Lower lobe of right lung (tissue), 2 donors: ENCODE results near the gene RNU7-1. TPM values are rescaled to one million over a fixed set of nuclear protein-coding genes. Genes with fewer than 3 reads are reported as not detected.

Experiments used
- ATAC-seq, 2 donors: fragments of 200-7000 bp; cut with Tn5 transposase; one replicate each; pipeline ENCODE4 v1.9.1; 2020 to 2022; ENCODE audit warnings: mild to moderate bottlenecking in 2 of 2, moderate library complexity in 2 of 2
- DNase-seq: peaks from one replicate; pipeline ENCODE4 v3.0.0-alpha.2; 2020
- H3K27ac ChIP-seq: fragments of 200-600 bp; one replicate; pipeline ENCODE4 v1.8.0; 2022
- H3K27me3 ChIP-seq: fragments of 200-600 bp; one replicate; pipeline ENCODE4 v1.8.0; 2022; ENCODE audit warnings: low read depth
- H3K36me3 ChIP-seq: fragments of 200-600 bp; one replicate; pipeline ENCODE4 v1.8.0; 2022; ENCODE audit warnings: mild to moderate bottlenecking
- H3K4me1 ChIP-seq: fragments of 200-600 bp; one replicate; pipeline ENCODE4 v1.8.0; 2022
- H3K4me3 ChIP-seq: fragments of 200-600 bp; one replicate; pipeline ENCODE4 v1.8.0; 2022; ENCODE audit warnings: mild to moderate bottlenecking
- H3K9me3 ChIP-seq: fragments of 200-600 bp; one replicate; pipeline ENCODE4 v1.8.0; 2022
- intact Hi-C: fragments of 100-400 bp; cut with DNase I; formaldehyde crosslinking; loops from one replicate; pipeline ENCODE4 v1.11.0; 2022
- total RNA-seq: library from RNA; stranded (reverse); fragmentation: NEBNext Ultra II Directional; extraction: Animal tissue kit (Norgen Biotek cat#: 25700); gene quantifications from one replicate; pipeline ENCODE4 v1.2.1, GENCODE V29; 2021
- TF ChIP-seq, protein P1 (sequence below): fragments of 200-600 bp; IDR thresholded peaks from one replicate; pipeline ENCODE4 v1.8.0; 2022; ENCODE audit warnings: antibody characterized with exemption, mild to moderate bottlenecking
- donor health status: DM: no; HTN: yes; CAD: no; lungs with severe emphysema.

RNU7-1 gene
- total RNA-seq, 1 donor from 2014 or later, result not detected

- ATAC-seq (peak in 1 of 2 donors; percentile 2), DNase-seq (no peak)
- Histone ChIP-seq H3K27ac (peak overlapping the region; percentile 92), H3K36me3 (peaks cover 62% of the 10 kb centered on the region), H3K4me3 (peak overlapping the region; percentile 69), H3K4me1 (peaks cover 62% of the 10 kb centered on the region), H3K27me3 (no peaks in the 10 kb centered on the region), H3K9me3 (no peaks in the 10 kb centered on the region)
- intact Hi-C loops, result no loop called here
- TF ChIP-seq, protein P1, sequence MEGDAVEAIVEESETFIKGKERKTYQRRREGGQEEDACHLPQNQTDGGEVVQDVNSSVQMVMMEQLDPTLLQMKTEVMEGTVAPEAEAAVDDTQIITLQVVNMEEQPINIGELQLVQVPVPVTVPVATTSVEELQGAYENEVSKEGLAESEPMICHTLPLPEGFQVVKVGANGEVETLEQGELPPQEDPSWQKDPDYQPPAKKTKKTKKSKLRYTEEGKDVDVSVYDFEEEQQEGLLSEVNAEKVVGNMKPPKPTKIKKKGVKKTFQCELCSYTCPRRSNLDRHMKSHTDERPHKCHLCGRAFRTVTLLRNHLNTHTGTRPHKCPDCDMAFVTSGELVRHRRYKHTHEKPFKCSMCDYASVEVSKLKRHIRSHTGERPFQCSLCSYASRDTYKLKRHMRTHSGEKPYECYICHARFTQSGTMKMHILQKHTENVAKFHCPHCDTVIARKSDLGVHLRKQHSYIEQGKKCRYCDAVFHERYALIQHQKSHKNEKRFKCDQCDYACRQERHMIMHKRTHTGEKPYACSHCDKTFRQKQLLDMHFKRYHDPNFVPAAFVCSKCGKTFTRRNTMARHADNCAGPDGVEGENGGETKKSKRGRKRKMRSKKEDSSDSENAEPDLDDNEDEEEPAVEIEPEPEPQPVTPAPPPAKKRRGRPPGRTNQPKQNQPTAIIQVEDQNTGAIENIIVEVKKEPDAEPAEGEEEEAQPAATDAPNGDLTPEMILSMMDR, result no peak
Observed at GRCh38 chr12:6938353-6939190, 5.0 kb upstream of the RNU7-1 start.

GRCh38 chr12:6939191-6939540, 4.5 kb upstream of the RNU7-1 start:
- Histone ChIP-seq H3K4me3 (no peak overlapping the region), H3K27me3 (no peaks in the 10 kb centered on the region), H3K36me3 (peaks cover 56% of the 10 kb centered on the region), H3K9me3 (no peaks in the 10 kb centered on the region), H3K27ac (peak overlapping the region; percentile 92), H3K4me1 (peaks cover 56% of the 10 kb centered on the region)
- TF ChIP-seq, protein P1, result no peak
- intact Hi-C loops, result no loop called here
- no peak for ATAC-seq
- no peak for DNase-seq

- H3K27ac ChIP-seq, result no peak overlapping the region
Observed at GRCh38 chr12:6941267-6941666, 2.3 kb upstream of the RNU7-1 start.

GRCh38 chr12:6941782-6942181, 1.8 kb upstream of the RNU7-1 start:
- Histone ChIP-seq H3K4me3 (no peak overlapping the region), H3K4me1 (peaks cover 53% of the 10 kb centered on the region), H3K27ac (no peak overlapping the region), H3K36me3 (peaks cover 40% of the 10 kb centered on the region), H3K27me3 (no peaks in the 10 kb centered on the region), H3K9me3 (no peaks in the 10 kb centered on the region)
- peak; percentile 44 for DNase-seq
- intact Hi-C loops, result no loop called here
- no peak for ATAC-seq
- TF ChIP-seq, protein P1, result no peak

More at GRCh38 chr12:6941267-6941666, 2.3 kb upstream of the RNU7-1 start:
- Histone ChIP-seq H3K9me3 (no peaks in the 10 kb centered on the region), H3K4me1 (peaks cover 54% of the 10 kb centered on the region), H3K27me3 (no peaks in the 10 kb centered on the region), H3K36me3 (peaks cover 44% of the 10 kb centered on the region), H3K4me3 (no peak overlapping the region)
- DNase-seq, result peak; percentile 49
- TF ChIP-seq, protein P1, result no peak
- ATAC-seq, result no peak
- intact Hi-C loops, result no loop called here

DNA sequence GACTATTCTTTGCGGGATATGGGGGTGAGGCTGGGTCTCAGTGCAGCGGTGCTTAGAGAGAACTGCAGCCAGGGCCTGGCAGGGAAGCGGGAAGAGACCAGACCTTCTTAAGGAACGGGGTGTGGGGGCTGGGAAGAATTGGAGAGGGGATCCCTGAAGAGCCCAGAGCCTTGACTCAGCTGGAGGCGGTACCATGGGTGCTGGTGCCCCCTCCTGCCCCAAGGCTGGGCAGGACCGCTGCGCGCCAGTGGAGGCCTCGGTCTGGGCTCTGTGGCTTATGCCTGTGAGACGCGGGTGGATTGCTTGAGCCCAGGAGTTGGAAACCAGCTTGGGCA, 1.3 kb upstream of the RNU7-1 start:
- Histone ChIP-seq H3K4me1 (peaks cover 53% of the 10 kb centered on the region), H3K9me3 (no peaks in the 10 kb centered on the region), H3K36me3 (peaks cover 43% of the 10 kb centered on the region), H3K4me3 (no peak overlapping the region), H3K27me3 (no peaks in the 10 kb centered on the region), H3K27ac (peak overlapping the region; percentile 99)
- no peak for ATAC-seq
- intact Hi-C loops, result no loop called here
- TF ChIP-seq, protein P1, result no peak
- DNase-seq, result peak; percentile 45
